ENCODE measurements around the gene KIAA0232. TPM values are rescaled to one million over a fixed set of nuclear protein-coding genes. Genes with fewer than 3 reads are reported as not detected.

KIAA0232 gene
- total and polyA plus RNA-seq, 10 of the 15 experiments (the other 5 are each of a cell fraction or from before 2014, with no cell fraction given) = 2.8 to 15.1 (median 10.8) TPM

DNA sequence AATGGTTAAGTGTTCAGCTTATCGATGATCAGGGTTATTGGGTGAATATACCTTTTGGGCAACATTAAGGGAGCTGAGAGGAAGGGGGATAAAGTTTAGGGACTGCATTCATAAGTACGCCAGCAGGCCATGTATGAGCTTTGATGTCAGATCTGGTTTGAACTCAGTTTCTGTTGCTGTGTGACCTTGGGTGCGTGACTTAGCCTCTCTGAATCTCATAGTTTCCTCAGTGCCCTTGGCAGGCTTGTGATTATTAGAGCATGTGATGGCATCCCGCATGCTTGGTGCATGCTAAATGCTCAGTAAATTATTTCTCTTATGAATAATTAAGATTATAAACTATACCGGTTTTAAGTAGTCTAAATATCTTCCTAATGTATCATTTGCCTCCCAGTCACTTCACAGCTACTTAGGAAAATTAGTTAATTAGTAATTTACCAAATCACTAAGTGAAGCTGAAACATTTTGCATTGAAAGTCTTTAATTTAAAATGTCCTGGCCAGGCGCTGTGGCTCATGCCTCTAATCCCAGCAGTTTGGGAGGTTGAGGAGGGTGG is 130.9 kb downstream of the KIAA0232 start (continued):
- TF ChIP-seq CHD1 (IDR thresholded peaks at IDR 0.05; ENCODE audit: low read depth, low read length) = no peak
- TF ChIP-seq EP300 (IDR thresholded peaks at IDR 0.05; ENCODE audit: borderline replicate concordance in 1 of 2, control insufficient read depth in 1 of 2, low read depth in 2 of 2, low read length in 2 of 2) = no peak

DNA sequence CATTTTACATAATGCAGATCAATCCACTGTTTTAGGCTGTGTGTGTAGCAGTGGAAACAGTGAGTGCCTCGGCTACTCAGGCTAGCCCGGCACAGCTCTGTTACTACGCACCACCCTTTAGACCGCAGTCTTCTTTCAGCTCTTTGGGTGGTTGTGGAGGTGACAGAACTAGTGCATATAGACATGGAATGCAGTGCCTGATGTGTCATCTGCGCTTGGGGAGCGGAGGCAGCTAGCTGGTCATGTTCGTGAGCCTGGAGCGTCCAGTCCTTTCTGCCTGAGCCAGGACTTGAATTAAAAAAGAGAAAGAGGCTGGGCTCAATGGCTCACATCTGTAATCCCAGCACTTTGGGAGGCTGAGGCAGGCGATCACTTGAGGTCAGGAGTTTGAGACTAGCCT is 131.9 kb downstream of the KIAA0232 start:
- no peak overlapping the region for H3K4me3 ChIP-seq
- H3K36me3 ChIP-seq (ENCODE audit: control insufficient read depth in 2 of 2, insufficient read depth in 2 of 2, low read length in 1 of 2) = no peaks in the 10 kb centered on the region
- no peak for FAIRE-seq
- ATAC-seq = no peak
- H2AFZ ChIP-seq (ENCODE audit: control insufficient read depth, low read depth, low read length) = no peak overlapping the region
- no peak overlapping the region for H3K27ac ChIP-seq (ENCODE audit: control insufficient read depth, insufficient read depth)
- no peak for DNase-seq (ENCODE audit: low read depth, low spot score)
- POLR2A ChIA-PET = no interaction called here
- peaks cover 24% of the 10 kb centered on the region for H3K79me2 ChIP-seq (ENCODE audit: control insufficient read depth, insufficient read depth, low read length)
- no peak for TF ChIP-seq KLF5 (IDR thresholded peaks at IDR 0.05; ENCODE audit: partially characterized antibody)
- no peak for TF ChIP-seq MYB (IDR thresholded peaks at IDR 0.05; ENCODE audit: borderline replicate concordance, low read depth, low read length)
- no peak for TF ChIP-seq NFYA (IDR thresholded peaks at IDR 0.05; ENCODE audit: borderline replicate concordance, low read depth, low read length)
- no peak for TF ChIP-seq TCF12 (IDR thresholded peaks at IDR 0.05; ENCODE audit: low read depth, low read length)
- TF ChIP-seq BACH1 (IDR thresholded peaks at IDR 0.05; ENCODE audit: borderline replicate concordance) = no peak
- TF ChIP-seq, protein P1, sequence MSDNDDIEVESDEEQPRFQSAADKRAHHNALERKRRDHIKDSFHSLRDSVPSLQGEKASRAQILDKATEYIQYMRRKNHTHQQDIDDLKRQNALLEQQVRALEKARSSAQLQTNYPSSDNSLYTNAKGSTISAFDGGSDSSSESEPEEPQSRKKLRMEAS (IDR thresholded peaks at IDR 0.05; ENCODE audit: low read depth, low read length) = no peak
- no peak for TF ChIP-seq POU2F2 (IDR thresholded peaks at IDR 0.05; ENCODE audit: borderline replicate concordance, low read depth, low read length)
- TF ChIP-seq SP1 (IDR thresholded peaks at IDR 0.05; ENCODE audit: low read depth, low read length) = no peak
- no peak for TF ChIP-seq RB1 (IDR thresholded peaks at IDR 0.05; ENCODE audit: borderline replicate concordance)
- TF ChIP-seq BHLHE40 (IDR thresholded peaks at IDR 0.05; ENCODE audit: borderline replicate concordance in 1 of 2, low read depth in 2 of 2, low read length in 1 of 2) = no peak
- TF ChIP-seq DPF2 (IDR thresholded peaks at IDR 0.05) = no peak
- TF ChIP-seq STAT1 (conservative IDR thresholded peaks at IDR 0.05) = no peak
- TF ChIP-seq SMC3 (IDR thresholded peaks at IDR 0.05; ENCODE audit: borderline replicate concordance, low read length) = no peak
- TF ChIP-seq HDAC2 (IDR thresholded peaks at IDR 0.05) = no peak
- no TSS peak for BruUV-seq (replicated peaks)
- intact Hi-C loops (cut with micrococcal nuclease; ENCODE audit: unreplicated experiment) (loop anchor here (5.0 kb wide), 1 partner anchor 58 kb away; no protein-coding TSS in a partner anchor), in situ Hi-C loops (cut with MboI) (no loop called here)
- no peaks in the 10 kb centered on the region for H3K27me3 ChIP-seq (replicated peaks in 1 of 2; ENCODE audit: control insufficient read depth in 2 of 2, insufficient read depth in 2 of 2, low read length in 1 of 2)
- RAD21 ChIA-PET (ENCODE audit: unreplicated experiment) = interaction anchor here (0.9 kb wide), 1 partner anchor 41 kb away, joined by 3 read pairs; no protein-coding TSS in a partner anchor
- no peaks in the 10 kb centered on the region for H4K20me1 ChIP-seq (ENCODE audit: control insufficient read depth, insufficient read depth)
- no peak overlapping the region for H3K9ac ChIP-seq (ENCODE audit: control insufficient read depth, insufficient read depth, low read length)
- H3K9me3 ChIP-seq (replicated peaks; ENCODE audit: control insufficient read depth, insufficient read depth, low read length) = no peaks in the 10 kb centered on the region
- WGBS (ENCODE audit: insufficient coverage, insufficient replicate concordance, low lambda C conversion rate, missing lambda C conversion rate) = 88% methylated on average over 9 of the region's 9 CpGs
- peaks cover 32% of the 10 kb centered on the region for H3K4me1 ChIP-seq (ENCODE audit: control insufficient read depth, insufficient read depth, low read length)
- SMC1A ChIA-PET (ENCODE audit: uncharacterized antibody, unreplicated experiment) = interaction anchor here (1.2 kb wide), 1 partner anchor 72 kb away, joined by 3 read pairs; no protein-coding TSS in a partner anchor
- CTCF ChIA-PET = interaction anchor here (1.2 to 9.5 kb wide), 3 partner anchors 11 to 154 kb away, joined by 3 to 94 read pairs (median 9); partner anchors contain the start of gene GRPEL1
- H3K4me2 ChIP-seq (ENCODE audit: control insufficient read depth, insufficient read depth) = no peak overlapping the region

Measured in GM12878 (cell line).